ENCODE data around the gene WIPI1.
A peak's percentile ranks its signal among the peaks of the same experiment; 100 is the strongest.

Gene WIPI1

DNA sequence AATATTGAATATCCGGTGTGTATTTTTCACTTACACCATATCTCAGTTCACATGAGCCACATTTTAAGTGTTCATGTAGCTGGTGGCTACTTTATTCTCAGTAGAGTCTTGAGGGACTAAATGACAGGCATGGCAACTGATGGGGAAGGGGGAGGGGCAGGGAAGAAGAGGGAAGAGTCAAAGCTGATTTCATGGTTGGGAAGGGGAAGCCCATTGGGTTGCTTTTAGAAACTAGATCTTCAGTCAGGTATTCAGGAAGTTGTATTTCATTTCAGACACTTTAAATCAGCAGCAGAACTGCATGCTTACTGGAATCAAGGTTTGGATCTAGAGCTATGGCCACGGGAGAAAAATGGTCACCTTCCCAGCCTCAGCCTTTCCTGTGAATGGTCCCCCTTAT, 2.9 kb upstream of the WIPI1 start:
- TF ChIP-seq, protein P1, sequence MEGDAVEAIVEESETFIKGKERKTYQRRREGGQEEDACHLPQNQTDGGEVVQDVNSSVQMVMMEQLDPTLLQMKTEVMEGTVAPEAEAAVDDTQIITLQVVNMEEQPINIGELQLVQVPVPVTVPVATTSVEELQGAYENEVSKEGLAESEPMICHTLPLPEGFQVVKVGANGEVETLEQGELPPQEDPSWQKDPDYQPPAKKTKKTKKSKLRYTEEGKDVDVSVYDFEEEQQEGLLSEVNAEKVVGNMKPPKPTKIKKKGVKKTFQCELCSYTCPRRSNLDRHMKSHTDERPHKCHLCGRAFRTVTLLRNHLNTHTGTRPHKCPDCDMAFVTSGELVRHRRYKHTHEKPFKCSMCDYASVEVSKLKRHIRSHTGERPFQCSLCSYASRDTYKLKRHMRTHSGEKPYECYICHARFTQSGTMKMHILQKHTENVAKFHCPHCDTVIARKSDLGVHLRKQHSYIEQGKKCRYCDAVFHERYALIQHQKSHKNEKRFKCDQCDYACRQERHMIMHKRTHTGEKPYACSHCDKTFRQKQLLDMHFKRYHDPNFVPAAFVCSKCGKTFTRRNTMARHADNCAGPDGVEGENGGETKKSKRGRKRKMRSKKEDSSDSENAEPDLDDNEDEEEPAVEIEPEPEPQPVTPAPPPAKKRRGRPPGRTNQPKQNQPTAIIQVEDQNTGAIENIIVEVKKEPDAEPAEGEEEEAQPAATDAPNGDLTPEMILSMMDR (IDR thresholded peaks at IDR 0.05; ENCODE audit: borderline replicate concordance, insufficient read depth, low read depth, low read length), result no peak
- H3K4me3 ChIP-seq (ENCODE audit: low read depth, low read length), result no peak overlapping the region

DNA sequence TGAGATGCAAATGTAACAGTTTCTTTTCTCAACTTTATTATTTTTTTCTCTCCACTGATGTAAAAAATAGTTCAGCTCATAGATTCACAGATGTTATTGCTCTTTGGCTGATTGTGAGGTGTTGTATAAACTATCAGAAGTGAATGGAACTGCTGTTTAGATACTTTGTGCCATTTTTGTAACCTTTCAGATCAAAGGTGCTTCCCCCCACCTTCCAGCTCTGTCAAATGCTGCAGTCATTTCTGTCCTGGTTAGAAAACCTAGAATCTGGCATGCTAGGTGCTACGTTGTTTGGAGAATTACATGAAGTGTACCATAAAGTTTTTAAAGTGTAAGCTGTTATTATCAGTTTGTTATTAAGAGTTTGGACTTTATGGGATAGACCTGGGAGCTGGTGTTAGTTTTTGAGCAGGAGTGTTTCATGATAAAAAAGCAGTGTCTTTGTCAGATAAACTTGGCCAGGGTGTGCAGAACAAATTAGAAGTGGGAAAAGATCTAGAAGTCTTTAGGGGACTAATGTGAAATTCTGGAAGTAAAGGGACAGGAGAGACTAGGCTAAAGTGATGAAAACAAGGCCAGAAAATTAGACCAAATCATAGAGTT, 1.8 kb upstream of the WIPI1 start:
- H3K4me3 ChIP-seq (ENCODE audit: low read depth, low read length), result no peak overlapping the region
- TF ChIP-seq, protein P1 (IDR thresholded peaks at IDR 0.05; ENCODE audit: borderline replicate concordance, insufficient read depth, low read depth, low read length), result no peak

DNA sequence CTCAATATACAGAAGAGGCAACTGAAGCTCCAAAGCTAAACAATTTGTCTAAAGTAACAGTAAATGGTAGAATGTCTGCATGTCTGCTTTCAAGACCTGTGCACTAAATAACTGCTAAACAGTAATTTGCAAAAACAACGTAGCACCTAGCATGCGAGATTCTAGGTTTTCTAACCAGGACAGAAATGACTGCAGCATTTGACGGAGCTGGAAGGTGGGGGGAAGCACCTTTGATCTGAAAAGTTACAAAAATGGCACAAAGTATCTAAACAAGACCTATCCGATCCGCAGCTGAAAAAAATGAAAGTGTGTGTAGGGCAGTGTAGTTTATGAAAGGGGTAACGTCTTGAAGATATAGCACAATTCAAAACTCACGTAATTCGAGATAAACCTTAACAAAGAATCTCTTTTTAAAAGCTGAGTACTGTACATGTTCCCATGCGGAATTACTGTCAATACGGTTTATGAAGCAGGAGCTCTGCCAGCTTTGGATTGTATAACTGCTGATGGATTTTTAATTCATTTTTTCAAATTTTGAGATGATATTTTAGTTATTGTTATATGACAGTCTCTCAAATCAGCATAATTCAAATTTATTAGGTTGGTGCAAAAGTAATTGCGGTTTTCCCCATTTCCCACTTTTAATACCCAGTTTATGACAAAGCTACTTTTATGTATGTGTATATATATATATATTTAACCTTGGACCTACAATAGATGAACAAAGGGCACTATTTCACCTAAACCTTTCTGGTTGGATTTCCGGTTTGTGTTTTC, 1.2 kb upstream of the WIPI1 start:
- no peak overlapping the region for H3K4me3 ChIP-seq (ENCODE audit: low read depth, low read length)
- TF ChIP-seq, protein P1 (IDR thresholded peaks at IDR 0.05; ENCODE audit: borderline replicate concordance, insufficient read depth, low read depth, low read length), result no peak

DNA sequence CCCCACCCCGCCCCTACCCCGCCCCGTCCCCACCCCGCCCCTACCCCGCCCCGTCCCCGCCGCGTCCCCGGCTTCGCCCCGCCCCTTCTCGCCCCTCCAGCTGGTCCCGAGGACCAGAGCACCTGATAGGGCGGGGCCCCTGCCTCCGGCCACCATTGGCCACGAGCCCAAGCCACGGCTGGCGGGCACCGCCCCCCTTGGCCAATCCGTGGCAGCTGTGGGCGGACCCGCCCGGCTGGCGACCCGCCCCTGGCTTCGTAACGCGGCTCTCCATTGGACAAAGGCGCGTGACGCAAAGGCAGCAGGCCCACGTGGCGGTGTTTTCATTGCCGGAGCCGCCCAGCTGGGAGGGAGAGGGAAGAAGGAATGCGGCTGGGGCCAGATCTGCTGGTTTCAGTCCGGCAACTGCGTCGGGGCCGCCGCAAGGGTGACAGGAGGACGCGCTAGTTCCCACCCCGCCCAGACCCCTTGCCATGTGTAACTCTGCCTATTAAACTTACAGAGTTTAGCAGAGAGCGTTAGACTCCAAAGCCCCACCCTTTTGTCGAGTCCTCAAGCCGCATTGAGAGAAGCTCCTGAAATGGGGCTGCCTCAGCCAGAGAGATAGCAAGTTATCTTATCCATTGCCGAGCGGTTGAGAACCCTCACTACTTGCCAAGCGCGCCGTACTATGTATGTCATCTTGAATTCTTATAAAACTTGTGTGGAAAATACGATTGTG, 403 bp upstream of the WIPI1 start:
- TF ChIP-seq, protein P1 (IDR thresholded peaks at IDR 0.05; ENCODE audit: borderline replicate concordance, insufficient read depth, low read depth, low read length), result no peak

DNA sequence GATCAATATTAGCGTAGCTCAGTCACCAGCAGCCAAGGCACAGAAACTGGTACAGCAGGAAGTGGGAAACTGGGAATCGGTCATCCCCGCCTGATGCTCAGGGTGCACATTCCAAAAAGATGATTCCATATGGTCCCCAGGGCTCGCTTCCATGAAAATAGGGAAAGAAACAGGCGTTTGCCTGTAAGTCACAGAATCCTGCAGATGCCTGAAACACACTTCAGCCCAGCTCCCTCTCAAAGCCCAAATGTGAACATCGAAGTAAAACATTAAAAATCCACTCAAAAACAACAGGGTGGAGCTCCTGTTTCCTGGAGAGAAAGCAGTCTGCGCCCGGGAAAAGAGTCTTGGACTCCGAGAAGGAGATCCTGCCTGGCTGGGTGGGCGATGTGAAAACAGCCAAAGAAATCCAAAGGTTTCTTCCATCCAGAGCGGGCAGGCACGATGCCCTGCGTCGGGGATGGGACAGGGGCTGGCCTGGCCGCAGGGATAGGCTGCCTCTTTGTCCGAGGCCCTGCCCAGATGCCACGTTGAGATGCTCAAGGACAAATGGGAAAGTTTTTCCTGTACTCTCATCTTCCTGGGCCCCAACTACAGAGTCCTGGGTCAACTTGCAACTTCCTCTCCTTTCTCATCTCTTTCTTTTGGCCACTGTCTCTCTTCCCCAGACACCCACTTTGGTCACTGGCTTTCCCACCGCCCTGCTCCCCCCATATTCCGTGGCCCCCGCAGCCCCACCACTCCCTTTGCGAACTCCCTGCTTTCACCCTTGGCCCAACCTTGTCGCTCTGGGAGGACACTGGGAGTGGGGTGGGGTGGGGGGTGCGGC, 743 bp downstream of the WIPI1 start:
- peak overlapping the region; percentile 80 for H3K4me3 ChIP-seq (ENCODE audit: low read depth, low read length)
- TF ChIP-seq, protein P1 (IDR thresholded peaks at IDR 0.05; ENCODE audit: borderline replicate concordance, insufficient read depth, low read depth, low read length), result no peak

More for the DNA sequence above, 403 bp upstream of the WIPI1 start:
- peak overlapping the region; percentile 56 for H3K4me3 ChIP-seq (ENCODE audit: low read depth, low read length)

DNA sequence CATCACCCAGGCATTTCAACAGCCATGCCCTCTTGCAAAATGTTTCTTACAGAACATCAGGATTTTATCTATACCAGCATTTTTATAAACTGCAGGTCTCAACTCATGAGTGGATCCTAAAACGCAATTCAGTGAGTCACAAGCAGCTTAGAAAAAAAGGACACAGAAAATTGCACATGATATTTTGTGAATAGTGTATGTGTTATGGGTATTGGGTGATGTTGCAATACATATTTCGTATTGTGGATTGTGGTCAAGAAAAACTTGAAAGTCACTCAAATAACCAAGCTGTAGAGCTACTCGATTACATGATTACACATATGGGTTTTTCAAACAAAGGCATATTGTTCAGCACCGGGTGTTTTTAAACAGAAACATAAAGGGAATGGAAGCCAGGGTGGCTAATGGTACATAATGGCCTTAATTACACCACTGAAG, 1.4 kb downstream of the WIPI1 start:
- TF ChIP-seq, protein P1 (IDR thresholded peaks at IDR 0.05; ENCODE audit: borderline replicate concordance, insufficient read depth, low read depth, low read length), result no peak
- H3K4me3 ChIP-seq (ENCODE audit: low read depth, low read length), result no peak overlapping the region
